C4-2B (cell line): ENCODE measurements around the gene ZDHHC14.

Experiments used
- CTCF ChIP-seq: fragments of 450-650 bp; conservative IDR thresholded peaks from 2 replicates; pipeline ENCODE4 v1.5.1; 2017; ENCODE audit warnings: mild to moderate bottlenecking
- ZFX ChIP-seq: fragments of 450-650 bp; IDR thresholded peaks from 2 replicates; pipeline ENCODE4 v1.6.1; 2017

- TF ChIP-seq CTCF: no peak
- TF ChIP-seq ZFX: no peak
These were observed 158.4 kb downstream of the ZDHHC14 start for GRCh38 chr6:157539421-157539822.
